HG03354 (cell line): ENCODE measurements around the gene ELAVL4.

Source experiments
- ATAC-seq: cut with Tn5 transposase; IDR thresholded peaks from one replicate; pipeline ENCODE4 v1.9.1; 2021; ENCODE audit warnings: mild to moderate bottlenecking; ENCODE audit not compliant: unreplicated experiment, poor library complexity, severe bottlenecking

ELAVL4 gene

GRCh38 chr1:50108497-50109059, at the start of gene ELAVL4:
Gene ELAVL4, plus strand, starts transcription at chr1:50108920. Its CDS starts 270 bp downstream, at chr1:50109190.
- ATAC-seq = peak; percentile 38

GRCh38 chr1:50060279-50060678, 48.4 kb upstream of the ELAVL4 start:
- no peak for ATAC-seq

- ATAC-seq = no peak
These were observed 41.9 kb upstream of the ELAVL4 start for GRCh38 chr1:50066806-50067205.

- no peak for ATAC-seq
These were observed 33.8 kb upstream of the ELAVL4 start for GRCh38 chr1:50074931-50075330.

- ATAC-seq = no peak
These were observed 31.4 kb upstream of the ELAVL4 start for GRCh38 chr1:50077273-50077672.

GRCh38 chr1:50080904-50081586, 27.7 kb upstream of the ELAVL4 start:
- no peak for ATAC-seq

- no peak for ATAC-seq
These were observed 24.3 kb upstream of the ELAVL4 start for GRCh38 chr1:50084389-50084788.

GRCh38 chr1:50091068-50091467, 17.7 kb upstream of the ELAVL4 start:
- ATAC-seq = no peak

GRCh38 chr1:50095716-50096115, 13.0 kb upstream of the ELAVL4 start:
- ATAC-seq = no peak

- ATAC-seq = no peak
These were observed 11.6 kb upstream of the ELAVL4 start for GRCh38 chr1:50097021-50097679.

GRCh38 chr1:50097791-50098190, 10.9 kb upstream of the ELAVL4 start:
- ATAC-seq = no peak

GRCh38 chr1:50098591-50099021, 10.1 kb upstream of the ELAVL4 start:
- peak; percentile 88 for ATAC-seq

- no peak for ATAC-seq
These were observed 9.1 kb upstream of the ELAVL4 start for GRCh38 chr1:50099654-50100053.

GRCh38 chr1:50103615-50104081, 5.1 kb upstream of the ELAVL4 start:
- no peak for ATAC-seq

- peak; percentile 63 for ATAC-seq
These were observed 3.3 kb upstream of the ELAVL4 start for GRCh38 chr1:50105433-50105832.

GRCh38 chr1:50106095-50106761, 2.5 kb upstream of the ELAVL4 start:
- no peak for ATAC-seq

GRCh38 chr1:50109116-50109515, 396 bp downstream of the ELAVL4 start:
- ATAC-seq = no peak

GRCh38 chr1:50109647-50110075, 941 bp downstream of the ELAVL4 start:
- ATAC-seq = peak; percentile 42

GRCh38 chr1:50110151-50110550, 1.4 kb downstream of the ELAVL4 start:
- ATAC-seq = peak; percentile 11

GRCh38 chr1:50110656-50111055, 1.9 kb downstream of the ELAVL4 start:
- ATAC-seq = peak; percentile 48
